ENCODE results near the gene FNDC3A. TPM values are rescaled to one million over a fixed set of nuclear protein-coding genes. Genes with fewer than 3 reads are reported as not detected.

Gene FNDC3A
- total and polyA plus RNA-seq, 4 donors: 25.2 to 89.5 (median 32.1) TPM

- Histone ChIP-seq H3K9me3 (ENCODE audit: control insufficient read depth in 4 of 4, low read length in 3 of 4) (no peaks in the 10 kb centered on the region), H3K27me3 (ENCODE audit: control insufficient read depth in 4 of 4, insufficient read depth in 4 of 4, low read length in 3 of 4) (no peaks in the 10 kb centered on the region), H3K9ac (ENCODE audit: low read depth in 1 of 2, low read length in 2 of 2) (no peak overlapping the region), H3K4me1 (ENCODE audit: control insufficient read depth in 4 of 4, insufficient read depth in 4 of 4, low read length in 3 of 4) (peaks cover 0 to 7% (median 0%) of the 10 kb centered on the region in 4 donors), H3K27ac (ENCODE audit: low read depth in 1 of 2, low read length in 2 of 2) (no peak overlapping the region), H3K4me3 (ENCODE audit: low read depth in 1 of 3, low read length in 3 of 3) (no peak overlapping the region), H3K36me3 (ENCODE audit: control insufficient read depth in 4 of 4, insufficient read depth in 3 of 4, low read depth in 1 of 4, low read length in 3 of 4) (peaks cover 5 to 38% (median 26%) of the 10 kb centered on the region in 4 donors)
- TF ChIP-seq ZBTB33 (IDR thresholded peaks at IDR 0.05) (no peak), HNF4A (conservative IDR thresholded peaks at IDR 0.05) (no peak), JUND (IDR thresholded peaks at IDR 0.05) (no peak), SP1 (IDR thresholded peaks at IDR 0.05) (no peak), NR2F2 (IDR thresholded peaks at IDR 0.05) (no peak), MAX (IDR thresholded peaks at IDR 0.05) (no peak), RXRA (IDR thresholded peaks at IDR 0.05) (no peak), TAF1 (conservative IDR thresholded peaks at IDR 0.05) (no peak), GABPA (IDR thresholded peaks at IDR 0.05 in 1 of 2, conservative IDR thresholded peaks at IDR 0.05 in 1 of 2) (no peak), CTCF (IDR thresholded peaks at IDR 0.05; ENCODE audit: low read depth, low read length, missing input control) (no peak), FOXA1 (IDR thresholded peaks at IDR 0.05) (no peak), YY1 (IDR thresholded peaks at IDR 0.05) (no peak), ATF3 (IDR thresholded peaks at IDR 0.05) (no peak), HNF4G (IDR thresholded peaks at IDR 0.05) (no peak), RAD21 (IDR thresholded peaks at IDR 0.05) (no peak), EGR1 (IDR thresholded peaks at IDR 0.05; ENCODE audit: low read depth in 2 of 2) (no peak), FOXA2 (IDR thresholded peaks at IDR 0.05) (no peak)
- DNase-seq (ENCODE audit: low spot score): no peak
These were observed 165.3 kb downstream of the FNDC3A start for GRCh38 chr13:49140910-49141611.

GRCh38 chr13:49146950-49147355 is 171.2 kb downstream of the FNDC3A start:
- DNase-seq (ENCODE audit: low spot score): no peak
- Histone ChIP-seq H3K4me1 (ENCODE audit: control insufficient read depth in 4 of 4, insufficient read depth in 4 of 4, low read length in 3 of 4) (peaks cover 4 to 10% (median 5%) of the 10 kb centered on the region in 4 donors), H3K9ac (ENCODE audit: low read depth in 1 of 2, low read length in 2 of 2) (peak overlapping the region in 1 of 2 donors; percentile 72), H3K4me3 (ENCODE audit: low read depth in 1 of 3, low read length in 3 of 3) (no peak overlapping the region), H3K27ac (ENCODE audit: low read depth in 1 of 2, low read length in 2 of 2) (peak overlapping the region; percentile 68 to 73), H3K27me3 (ENCODE audit: control insufficient read depth in 4 of 4, insufficient read depth in 4 of 4, low read length in 3 of 4) (no peaks in the 10 kb centered on the region), H3K9me3 (ENCODE audit: control insufficient read depth in 4 of 4, low read length in 3 of 4) (no peaks in the 10 kb centered on the region), H3K36me3 (ENCODE audit: control insufficient read depth in 4 of 4, insufficient read depth in 3 of 4, low read depth in 1 of 4, low read length in 3 of 4) (peaks cover 3 to 28% (median 13%) of the 10 kb centered on the region in 4 donors)
- 33% methylated on average over 2 of the region's 2 CpGs for WGBS
- TF ChIP-seq HNF4G (IDR thresholded peaks at IDR 0.05) (no peak), GABPA (IDR thresholded peaks at IDR 0.05 in 1 of 2, conservative IDR thresholded peaks at IDR 0.05 in 1 of 2) (no peak), EGR1 (IDR thresholded peaks at IDR 0.05; ENCODE audit: low read depth in 2 of 2) (no peak), RAD21 (IDR thresholded peaks at IDR 0.05) (peak in 1 of 2 donors; percentile 7), TAF1 (conservative IDR thresholded peaks at IDR 0.05) (no peak), SP1 (IDR thresholded peaks at IDR 0.05) (no peak), REST (IDR thresholded peaks at IDR 0.05) (no peak), CTCF (IDR thresholded peaks at IDR 0.05; ENCODE audit: low read depth, low read length, missing input control) (no peak), FOXA2 (IDR thresholded peaks at IDR 0.05) (no peak), ZBTB33 (IDR thresholded peaks at IDR 0.05) (no peak), NR2F2 (IDR thresholded peaks at IDR 0.05) (no peak), FOXA1 (IDR thresholded peaks at IDR 0.05) (no peak), YY1 (IDR thresholded peaks at IDR 0.05) (peak; percentile 12), JUND (IDR thresholded peaks at IDR 0.05) (peak in 1 of 2 donors; percentile 40)
